Tibial artery (tissue), 4 donors: Measurements from ENCODE around the gene EXD3.
A peak's percentile ranks its signal among the peaks of the same experiment; 100 is the strongest.

Experiments used
- DNase-seq, 2 donors: peaks; one replicate each; pipeline ENCODE4 v3.0.0-alpha.2; 2019
- H3K27ac ChIP-seq, 2 donors: fragments of 200-600 bp; sonication (generic) in 1 of 2; 1 replicate in 1 of 2; 2 replicates in 1 of 2; pipeline ENCODE4 v1.5.1; 2018 to 2019; ENCODE audit warnings: mild to moderate bottlenecking in 1 of 2
- H3K27me3 ChIP-seq, 2 donors: fragments of 200-600 bp; sonication (generic) in 1 of 2; one replicate each; pipeline versions ENCODE4 v1.5.1 to v1.6.0; 2016 to 2019
- H3K36me3 ChIP-seq, 3 donors: fragments of 200-600 bp; sonication (generic) in 2 of 3; one replicate each; pipeline ENCODE4 v1.5.1; 2016 to 2019; ENCODE audit warnings: mild to moderate bottlenecking in 2 of 3
- H3K4me1 ChIP-seq, 4 donors: fragments of 200-600 bp; sonication (generic) in 2 of 4; 1 replicate in 3 of 4; 2 replicates in 1 of 4; pipeline ENCODE4 v1.5.1; 2016 to 2019
- H3K4me3 ChIP-seq, 2 donors: fragments of 200-600 bp; sonication (generic) in 1 of 2; 1 replicate in 1 of 2; 2 replicates in 1 of 2; pipeline ENCODE4 v1.5.1; 2018 to 2019; ENCODE audit warnings: mild to moderate bottlenecking in 2 of 2
- H3K9me3 ChIP-seq, 3 donors: fragments of 200-600 bp; sonication (generic) in 1 of 3; one replicate each; pipeline ENCODE4 v1.5.1; 2016 to 2019
- intact Hi-C: fragments of 100-400 bp; cut with DNase I; formaldehyde crosslinking; loops from one replicate; pipeline ENCODE4 v1.15.0; 2023; ENCODE audit warnings: low total_unique reads
- TF ChIP-seq, protein P1 (sequence below), 2 experiments: fragments of 200-600 bp in 1 of 2; fragments of 450-650 bp in 1 of 2; IDR thresholded peaks; one replicate each; pipeline ENCODE4 v1.5.1; 2017 to 2019; ENCODE audit warnings: antibody characterized with exemption in 2 of 2, mild to moderate bottlenecking in 1 of 2, moderate library complexity in 1 of 2

EXD3 gene

GRCh38 chr9:137314561-137315560 is 108.1 kb downstream of the EXD3 start:
- H3K36me3 ChIP-seq: no peaks in the 10 kb centered on the region
- H3K4me3 ChIP-seq: no peak overlapping the region
- no peak overlapping the region for H3K27ac ChIP-seq
- H3K4me1 ChIP-seq: peaks cover 0 to 69% (median 35%) of the 10 kb centered on the region in 4 donors
- peaks cover 0 to 73% of the 10 kb centered on the region in 2 donors for H3K27me3 ChIP-seq
- H3K9me3 ChIP-seq: no peaks in the 10 kb centered on the region
- TF ChIP-seq, protein P1, sequence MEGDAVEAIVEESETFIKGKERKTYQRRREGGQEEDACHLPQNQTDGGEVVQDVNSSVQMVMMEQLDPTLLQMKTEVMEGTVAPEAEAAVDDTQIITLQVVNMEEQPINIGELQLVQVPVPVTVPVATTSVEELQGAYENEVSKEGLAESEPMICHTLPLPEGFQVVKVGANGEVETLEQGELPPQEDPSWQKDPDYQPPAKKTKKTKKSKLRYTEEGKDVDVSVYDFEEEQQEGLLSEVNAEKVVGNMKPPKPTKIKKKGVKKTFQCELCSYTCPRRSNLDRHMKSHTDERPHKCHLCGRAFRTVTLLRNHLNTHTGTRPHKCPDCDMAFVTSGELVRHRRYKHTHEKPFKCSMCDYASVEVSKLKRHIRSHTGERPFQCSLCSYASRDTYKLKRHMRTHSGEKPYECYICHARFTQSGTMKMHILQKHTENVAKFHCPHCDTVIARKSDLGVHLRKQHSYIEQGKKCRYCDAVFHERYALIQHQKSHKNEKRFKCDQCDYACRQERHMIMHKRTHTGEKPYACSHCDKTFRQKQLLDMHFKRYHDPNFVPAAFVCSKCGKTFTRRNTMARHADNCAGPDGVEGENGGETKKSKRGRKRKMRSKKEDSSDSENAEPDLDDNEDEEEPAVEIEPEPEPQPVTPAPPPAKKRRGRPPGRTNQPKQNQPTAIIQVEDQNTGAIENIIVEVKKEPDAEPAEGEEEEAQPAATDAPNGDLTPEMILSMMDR (IDR thresholded peaks at IDR 0.05): no peak
- intact Hi-C loops: no loop called here
- DNase-seq: peak in 1 of 2 donors; percentile 57

DNA sequence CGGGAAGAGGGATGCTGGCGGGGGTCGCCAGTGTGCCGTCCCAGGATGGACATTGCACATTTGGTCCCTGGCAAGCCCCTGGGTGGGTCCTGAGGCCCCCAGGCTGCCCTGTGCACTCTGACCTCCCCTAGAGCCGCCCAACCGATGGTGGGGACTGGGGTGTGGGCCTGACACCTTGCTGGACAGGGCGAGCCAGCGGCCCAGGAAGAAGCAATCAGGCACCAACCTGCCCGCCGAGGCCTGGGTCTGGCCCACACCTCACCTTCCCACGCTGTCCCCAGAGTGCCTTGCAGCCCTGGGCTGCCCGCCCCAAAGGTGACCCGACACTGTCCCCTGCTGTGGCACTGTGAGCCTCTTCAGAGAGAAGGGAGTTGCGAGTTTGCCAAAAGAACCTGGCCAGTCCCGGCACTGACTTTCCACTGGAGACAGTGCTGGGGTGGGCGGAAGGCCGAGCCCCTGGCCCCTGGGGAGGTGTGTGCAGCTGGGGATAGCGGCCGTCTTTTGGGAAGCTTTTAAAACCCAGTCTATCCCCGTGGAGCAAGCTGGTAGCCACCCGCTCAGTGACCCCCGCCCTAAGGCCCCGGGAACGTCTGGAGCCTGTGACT is 108.9 kb downstream of the EXD3 start:
- DNase-seq: peak in 1 of 2 donors; percentile 66
- no peak overlapping the region for H3K27ac ChIP-seq
- TF ChIP-seq, protein P1 (IDR thresholded peaks at IDR 0.05): no peak
- intact Hi-C loops: no loop called here
- no peak overlapping the region for H3K4me3 ChIP-seq
- H3K36me3 ChIP-seq: no peaks in the 10 kb centered on the region
- no peaks in the 10 kb centered on the region for H3K9me3 ChIP-seq
- peaks cover 0 to 62% (median 30%) of the 10 kb centered on the region in 4 donors for H3K4me1 ChIP-seq
- H3K27me3 ChIP-seq: peaks cover 0 to 68% of the 10 kb centered on the region in 2 donors

- H3K27ac ChIP-seq: no peak overlapping the region
Observed at GRCh38 chr9:137313326-137313936, 109.5 kb downstream of the EXD3 start.

GRCh38 chr9:137312852-137313325 is 110.1 kb downstream of the EXD3 start:
- H3K27ac ChIP-seq: no peak overlapping the region
- no peak overlapping the region for H3K4me3 ChIP-seq
- peaks cover 0 to 70% of the 10 kb centered on the region in 2 donors for H3K27me3 ChIP-seq
- H3K36me3 ChIP-seq: no peaks in the 10 kb centered on the region
- no peaks in the 10 kb centered on the region for H3K9me3 ChIP-seq
- H3K4me1 ChIP-seq: peaks cover 0 to 53% (median 19%) of the 10 kb centered on the region in 4 donors
- intact Hi-C loops: no loop called here
- TF ChIP-seq, protein P1 (IDR thresholded peaks at IDR 0.05): no peak
- DNase-seq: no peak

More at GRCh38 chr9:137313326-137313936, 109.5 kb downstream of the EXD3 start:
- Histone ChIP-seq H3K4me1 (peaks cover 0 to 56% (median 23%) of the 10 kb centered on the region in 4 donors), H3K27me3 (peaks cover 0 to 71% of the 10 kb centered on the region in 2 donors), H3K4me3 (no peak overlapping the region), H3K9me3 (no peaks in the 10 kb centered on the region), H3K36me3 (no peaks in the 10 kb centered on the region)
- TF ChIP-seq, protein P1 (IDR thresholded peaks at IDR 0.05): no peak
- peak in 1 of 2 donors; percentile 37 for DNase-seq
- intact Hi-C loops: no loop called here
